HG02981 (cell line): ENCODE data around the gene SLAIN2.

ENCODE experiments used
- ATAC-seq: cut with Tn5 transposase; IDR thresholded peaks from one replicate; pipeline ENCODE4 v1.9.1; 2021; ENCODE audit warnings: mild to moderate bottlenecking, moderate library complexity; ENCODE audit not compliant: unreplicated experiment

The SLAIN2 gene

DNA sequence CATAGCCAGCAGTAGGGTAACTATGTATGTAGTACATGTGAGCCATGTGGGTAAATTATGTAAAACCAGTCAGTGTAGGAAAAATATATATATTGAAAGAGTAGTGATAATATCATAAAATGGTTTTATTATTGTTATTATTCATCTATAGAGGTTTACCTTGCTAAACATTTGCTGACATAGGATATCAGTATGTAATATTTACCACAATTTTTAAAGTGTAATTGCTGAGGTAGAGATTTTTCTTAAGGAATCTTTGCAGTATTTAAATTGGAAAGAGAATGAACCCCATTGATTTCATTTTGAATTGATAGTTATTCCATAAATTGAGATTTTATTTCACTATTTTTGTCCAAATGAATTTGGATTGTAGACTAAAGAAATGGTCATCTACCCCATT lies 27.1 kb downstream of the SLAIN2 start:
- ATAC-seq, result no peak

DNA sequence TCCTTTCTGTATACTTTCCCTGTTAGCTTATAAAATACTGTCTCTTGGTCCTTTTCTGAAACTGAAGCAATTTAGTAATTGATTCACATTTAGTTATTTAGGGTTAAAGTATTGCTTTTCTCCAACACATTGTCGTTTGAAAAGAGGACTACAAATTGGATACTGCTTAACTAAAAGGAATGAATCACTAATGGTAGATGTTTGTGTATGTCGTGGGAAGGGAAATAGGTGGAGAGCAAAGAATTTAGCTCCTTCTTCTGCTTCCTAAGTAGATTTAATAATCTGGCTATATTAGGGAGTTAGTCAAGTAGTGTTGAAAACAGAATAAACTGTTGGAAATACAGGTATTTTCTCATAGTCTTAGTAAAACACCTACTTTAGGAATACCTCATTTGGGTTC lies 27.9 kb downstream of the SLAIN2 start:
- ATAC-seq, result no peak

DNA sequence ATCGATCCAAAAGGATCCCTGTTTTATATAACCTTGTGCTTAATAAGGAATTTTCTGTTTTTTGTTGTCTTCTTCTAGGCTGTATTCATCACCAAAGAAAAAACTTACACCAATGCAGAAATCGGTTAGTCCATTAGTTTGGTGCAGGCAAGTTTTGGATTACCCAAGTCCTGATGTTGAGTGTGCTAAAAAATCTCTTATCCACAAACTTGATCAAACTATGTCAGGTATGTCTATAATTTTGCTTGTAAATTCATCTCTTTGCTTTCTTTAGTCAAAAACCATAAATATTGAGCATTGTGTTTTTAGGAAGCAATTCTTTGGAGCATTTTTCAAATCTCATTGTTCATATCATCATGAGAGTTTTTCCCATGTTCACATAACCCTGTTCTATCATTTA lies 28.4 kb downstream of the SLAIN2 start:
- ATAC-seq, result no peak

DNA sequence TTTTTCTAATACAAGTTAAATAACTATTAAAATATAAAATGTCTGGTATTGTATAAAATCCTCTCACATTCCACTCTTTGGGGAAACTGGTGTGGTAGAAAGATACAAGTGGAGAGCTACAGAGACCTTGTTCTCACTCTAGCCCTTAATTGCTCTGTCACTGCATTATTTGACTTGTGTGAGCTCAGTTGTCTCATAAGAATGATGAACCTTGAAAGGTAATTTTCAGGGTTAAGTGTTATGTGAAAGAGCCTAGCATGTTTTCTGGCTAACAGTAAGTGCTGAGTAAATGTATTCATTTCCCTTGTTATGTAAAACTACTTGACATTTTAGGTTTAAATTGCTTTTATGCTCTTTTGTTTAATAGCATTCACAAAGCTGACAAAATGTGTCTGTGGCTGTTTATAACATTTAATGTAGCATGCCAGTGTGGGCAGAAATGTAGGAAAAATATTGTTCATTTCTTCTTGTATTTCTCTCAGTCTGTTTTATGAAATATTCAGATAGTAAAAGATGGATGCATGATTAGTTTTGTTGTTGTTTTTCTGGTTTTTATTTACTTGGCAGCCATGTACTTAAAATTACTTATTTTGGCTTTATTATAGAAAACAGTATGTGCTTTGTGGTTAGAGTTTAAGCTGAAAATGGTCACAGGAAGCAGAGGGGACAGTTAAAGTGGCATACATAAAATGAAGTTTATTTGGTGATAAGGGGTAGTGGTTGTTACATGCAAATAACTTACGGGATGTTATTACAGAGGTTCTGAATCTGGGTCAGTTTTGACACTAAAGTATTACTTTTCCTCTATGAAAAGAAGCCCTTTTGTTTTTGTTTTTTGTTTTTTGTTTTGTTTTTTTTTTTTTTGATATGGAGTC lies 29.2 kb downstream of the SLAIN2 start:
- ATAC-seq, result no peak

DNA sequence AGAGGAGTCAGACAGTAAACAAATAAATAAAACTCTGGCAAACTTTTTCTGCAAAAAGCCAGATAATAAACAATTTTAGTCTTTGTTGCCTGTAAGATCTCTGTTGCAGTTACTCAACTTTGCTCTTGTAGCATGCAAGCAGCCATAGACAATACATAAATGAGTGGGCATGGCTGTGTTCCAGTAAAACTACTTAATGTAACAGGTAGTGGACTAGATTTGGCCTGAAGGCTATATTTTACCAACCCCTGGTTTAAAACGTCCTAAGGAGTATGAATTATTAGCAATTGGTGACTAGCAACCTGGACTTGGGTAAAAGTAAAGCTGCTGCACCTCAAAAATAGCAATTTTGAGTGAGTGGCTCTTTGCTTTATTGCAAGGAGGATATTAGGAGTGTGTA lies 30.9 kb downstream of the SLAIN2 start:
- no peak for ATAC-seq

DNA sequence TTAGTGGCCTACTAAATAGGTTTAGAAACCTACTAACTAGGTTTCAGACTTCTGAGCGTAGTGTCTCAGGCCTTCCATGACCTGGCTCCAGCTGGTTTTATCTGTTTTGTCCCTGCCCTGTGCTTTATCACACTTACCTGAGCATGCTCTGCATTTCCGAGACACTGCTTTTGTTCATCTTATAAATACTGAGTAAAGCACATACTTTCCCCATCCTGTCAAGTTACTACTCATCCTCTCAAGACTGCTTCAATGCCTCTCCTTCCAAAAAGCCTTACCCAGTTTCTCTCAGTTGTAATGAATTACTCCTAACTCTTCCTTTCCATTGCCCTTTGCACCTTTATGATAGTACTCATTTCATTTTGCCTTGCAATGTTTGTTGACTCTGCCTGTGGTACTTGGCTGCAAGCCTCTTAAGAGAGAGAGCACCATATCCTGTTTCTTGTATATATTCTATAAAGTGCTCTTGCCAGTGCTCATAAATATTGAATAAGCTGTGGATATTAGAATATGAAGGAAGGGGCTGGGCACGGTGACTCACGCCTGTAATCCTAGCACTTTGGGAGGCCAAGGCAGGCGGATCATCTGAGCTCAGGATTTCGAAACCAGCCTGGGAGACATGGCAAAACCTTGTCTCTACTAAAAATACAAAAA lies 34.4 kb downstream of the SLAIN2 start:
- no peak for ATAC-seq

DNA sequence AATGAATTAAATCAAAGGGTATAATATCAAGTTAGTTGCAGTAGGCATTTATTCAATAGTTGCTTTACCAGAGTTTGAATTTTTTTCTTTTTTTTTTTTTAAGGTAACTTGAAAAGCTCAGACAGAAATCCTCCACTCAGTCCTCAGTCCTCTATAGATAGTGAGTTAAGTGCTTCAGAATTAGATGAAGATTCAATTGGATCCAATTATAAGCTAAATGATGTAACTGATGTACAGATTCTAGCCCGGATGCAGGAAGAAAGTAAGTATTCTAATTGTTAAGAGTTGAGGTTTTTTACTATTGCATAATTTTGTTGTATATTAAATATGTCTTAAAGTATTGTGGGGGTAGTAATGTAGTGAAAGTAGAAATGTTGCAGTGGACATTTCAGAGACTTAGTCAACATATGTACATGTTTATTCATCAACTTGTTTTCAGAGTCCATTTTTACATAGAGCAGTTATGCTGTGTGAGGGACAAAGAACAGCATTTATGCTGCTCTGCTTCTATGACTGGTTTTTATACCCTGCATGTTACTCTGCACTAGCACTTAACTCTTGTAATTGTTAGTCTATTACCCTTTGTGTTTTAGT lies 38.4 kb downstream of the SLAIN2 start:
- ATAC-seq, result no peak

DNA sequence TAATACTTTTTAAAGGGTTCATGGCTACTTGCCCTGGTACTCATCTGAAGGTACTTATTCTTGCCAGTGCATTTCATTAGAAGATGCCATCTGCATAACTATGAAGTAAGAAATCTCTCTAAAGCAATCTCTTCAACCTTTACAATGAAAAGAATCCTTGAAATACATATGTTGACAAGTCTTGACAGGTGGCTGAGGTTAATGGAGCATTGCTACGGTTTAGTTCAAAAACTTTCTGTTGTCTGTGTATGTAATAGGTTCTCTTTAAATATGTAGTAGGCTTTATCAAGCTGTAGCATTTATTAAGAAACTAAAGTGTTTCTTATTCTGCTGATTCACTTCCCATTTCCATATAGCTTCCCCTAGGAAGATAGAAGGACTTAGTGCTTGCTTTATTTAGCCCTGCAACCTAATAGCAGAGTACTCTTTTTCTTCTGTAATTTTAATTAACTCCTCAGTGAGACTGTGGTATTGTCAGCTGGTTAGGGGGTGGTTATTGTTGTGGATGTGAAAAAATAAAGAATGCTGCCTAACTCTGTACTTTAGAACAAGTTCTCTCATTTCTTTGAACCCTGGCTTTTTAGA lies 39.3 kb downstream of the SLAIN2 start:
- ATAC-seq, result no peak

DNA sequence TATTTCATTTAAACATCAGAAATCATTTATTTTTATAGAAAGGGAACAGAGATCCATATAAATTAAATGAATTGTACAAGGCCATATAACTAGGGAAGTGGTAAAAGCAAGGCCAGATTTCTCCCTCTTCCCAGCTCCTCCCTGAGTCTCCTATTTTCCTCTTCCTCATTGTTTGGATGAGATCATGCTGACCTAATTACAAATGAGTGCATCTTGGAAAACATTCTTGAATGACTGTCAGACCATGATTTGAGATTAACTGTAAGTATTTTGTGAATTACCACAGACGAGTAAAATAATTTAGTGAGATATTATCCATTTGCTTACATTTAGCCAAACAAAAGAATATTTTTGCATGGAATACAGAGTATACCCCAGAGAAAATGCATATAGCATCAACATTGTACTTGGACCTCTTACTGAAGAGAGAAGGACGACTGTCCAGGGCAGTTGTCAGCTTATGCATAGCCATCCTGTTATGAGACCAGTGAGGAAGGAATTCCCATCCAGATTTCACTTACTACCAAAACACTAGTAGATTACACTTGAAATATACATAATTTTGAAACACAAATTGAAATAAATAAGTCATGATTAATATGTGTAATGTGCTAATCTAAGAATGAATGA lies 47.3 kb downstream of the SLAIN2 start:
- ATAC-seq, result no peak

DNA sequence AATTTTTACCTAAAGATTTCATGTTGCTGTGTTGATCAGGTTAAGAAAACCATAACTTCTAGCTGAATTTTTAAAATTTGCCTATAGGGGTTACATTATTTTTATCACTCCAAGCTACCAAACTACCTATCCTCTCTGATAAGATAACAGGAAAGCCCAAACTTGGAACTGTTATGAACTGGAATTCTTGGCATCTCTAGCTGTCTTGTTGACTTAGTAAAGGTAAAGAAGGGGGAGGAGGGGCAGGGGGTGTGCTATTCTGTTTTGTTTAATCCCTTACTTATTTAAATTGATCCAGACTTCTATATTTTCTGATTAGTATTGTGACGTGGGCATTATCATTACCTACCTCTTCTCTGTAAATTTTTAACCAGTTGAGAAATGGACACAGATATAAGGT lies 54.7 kb downstream of the SLAIN2 start:
- ATAC-seq, result no peak

DNA sequence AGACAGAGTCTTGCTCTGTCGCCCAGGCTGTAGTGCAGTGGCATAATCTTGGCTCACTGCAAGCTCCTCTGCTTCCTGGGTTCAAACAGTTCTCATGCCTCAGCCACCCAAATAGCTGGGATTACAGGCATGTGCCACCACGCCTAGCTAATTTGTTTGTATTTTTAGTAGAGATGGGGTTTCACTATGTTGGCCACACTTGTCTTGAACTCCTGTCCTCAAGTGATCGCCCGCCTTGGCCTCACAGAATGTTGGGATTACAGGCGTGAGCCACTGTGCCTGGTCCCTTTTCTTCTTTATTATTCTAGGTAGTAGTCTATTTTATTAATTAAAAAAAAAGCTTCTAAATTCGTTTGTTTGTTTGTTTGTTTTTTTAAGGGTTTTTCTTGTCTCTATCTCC lies 59.1 kb downstream of the SLAIN2 start:
- no peak for ATAC-seq

DNA sequence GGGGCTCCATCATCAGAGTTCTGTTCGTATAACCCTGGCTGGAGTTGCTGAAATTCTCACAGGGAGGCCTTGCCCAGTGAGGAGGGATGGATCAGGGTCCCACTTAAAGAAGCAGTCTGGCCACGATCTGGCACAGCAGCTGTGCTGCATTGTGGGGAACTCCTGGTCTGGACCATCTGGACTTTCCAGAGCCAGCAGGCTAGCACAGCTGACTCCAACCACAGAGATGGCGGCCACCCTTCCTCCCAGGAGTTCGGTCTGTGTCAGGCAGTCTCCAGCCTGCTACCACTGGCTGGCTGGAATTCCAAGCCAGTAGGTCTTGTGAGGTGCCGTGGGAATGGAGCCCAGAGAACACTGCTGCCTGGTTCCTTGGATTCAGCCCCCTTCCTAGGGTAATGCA lies 62.0 kb downstream of the SLAIN2 start:
- ATAC-seq, result no peak

DNA sequence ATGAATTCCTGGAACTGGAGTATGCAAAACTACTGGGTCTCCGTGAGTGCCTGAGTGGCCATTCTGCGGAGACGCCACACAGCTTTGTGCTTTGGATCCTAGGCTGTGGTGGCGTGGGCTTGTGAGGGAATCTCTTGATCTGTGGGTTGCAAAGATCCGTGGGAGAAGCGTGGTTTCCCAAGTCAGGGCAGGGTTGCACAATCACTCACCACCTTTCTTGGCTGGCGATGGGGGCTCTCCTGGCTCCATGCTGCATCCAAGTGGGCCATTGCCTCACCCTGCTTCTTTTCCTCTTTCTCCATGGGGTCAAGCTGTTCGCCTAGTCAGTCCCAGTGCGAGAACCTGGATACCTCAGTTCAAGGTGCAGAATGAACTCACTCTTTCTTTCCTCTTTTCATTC lies 62.5 kb downstream of the SLAIN2 start:
- ATAC-seq, result no peak

DNA sequence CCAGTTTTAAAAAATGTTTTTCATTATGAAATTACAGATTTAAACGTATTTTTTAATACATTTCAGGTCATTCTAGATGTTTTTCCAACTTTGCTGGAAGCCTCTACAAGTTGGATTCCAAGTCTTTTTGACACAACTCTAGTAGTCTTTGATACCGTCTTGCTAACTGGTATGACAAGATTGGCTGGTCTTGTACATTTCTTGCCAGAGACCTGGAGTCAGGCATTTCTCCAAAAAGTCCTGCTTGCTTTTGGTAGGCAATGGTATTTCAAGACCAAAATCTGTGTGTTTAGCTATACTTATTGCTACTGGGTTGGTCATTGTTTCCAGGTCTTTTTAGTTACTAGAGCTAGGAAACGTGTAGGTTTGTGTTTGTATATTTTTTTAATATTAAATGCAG lies 64.6 kb downstream of the SLAIN2 start:
- ATAC-seq, result no peak

DNA sequence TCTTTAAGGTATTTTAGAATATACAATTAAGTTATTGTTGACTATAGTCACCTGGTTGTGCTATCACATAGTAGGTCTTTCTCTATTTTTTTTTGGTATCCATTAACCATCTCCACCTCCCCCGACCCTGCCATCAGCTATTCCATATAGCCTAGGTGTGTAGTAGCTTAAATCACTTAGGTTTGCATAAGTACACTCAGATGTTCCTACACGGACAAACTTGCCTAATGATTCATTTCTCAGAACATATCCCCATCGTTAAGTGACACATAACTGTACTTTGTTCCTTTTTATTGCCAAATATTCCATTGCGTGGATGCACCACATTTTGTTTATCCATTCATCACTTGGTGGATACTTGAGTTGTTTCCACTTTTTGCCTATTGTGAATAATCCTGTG lies 67.9 kb downstream of the SLAIN2 start:
- ATAC-seq, result no peak

DNA sequence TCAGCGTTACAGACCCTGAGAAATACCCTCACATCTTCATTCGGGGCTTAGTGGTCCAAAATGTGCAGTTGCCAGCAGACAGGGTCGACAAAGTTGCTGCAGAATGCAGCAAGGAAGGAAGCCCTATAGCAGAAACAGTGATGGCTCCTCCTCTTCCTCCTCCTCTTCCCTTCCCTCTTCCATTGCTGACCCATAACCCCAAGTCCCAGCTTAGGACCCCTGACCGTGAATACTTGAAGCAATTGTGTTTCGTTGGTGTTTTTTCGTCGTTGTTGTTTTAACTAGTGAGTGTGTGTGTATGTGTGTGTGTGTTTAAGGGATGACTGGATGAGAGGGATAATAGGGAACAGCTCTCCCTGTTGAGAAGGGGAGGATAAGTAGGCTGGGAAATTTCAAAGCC lies 69.5 kb downstream of the SLAIN2 start:
- no peak for ATAC-seq

DNA sequence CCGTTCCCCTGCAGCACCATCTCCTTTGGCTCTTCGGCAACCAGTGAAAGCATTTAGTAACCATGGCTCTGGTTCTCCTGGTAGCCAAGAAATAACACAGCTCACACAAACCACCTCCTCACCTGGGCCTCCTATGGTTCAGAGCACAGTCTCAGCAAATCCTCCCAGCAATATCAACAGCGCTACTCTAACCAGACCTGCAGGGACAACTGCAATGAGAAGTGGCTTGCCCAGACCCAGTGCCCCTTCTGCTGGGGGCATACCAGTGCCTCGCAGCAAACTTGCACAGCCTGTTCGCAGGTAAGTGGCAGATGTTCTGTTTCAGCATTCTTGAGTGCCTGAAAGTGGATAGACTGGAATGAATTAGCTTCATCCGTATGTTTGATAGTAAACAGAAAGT lies 78.8 kb downstream of the SLAIN2 start:
- ATAC-seq, result no peak

DNA sequence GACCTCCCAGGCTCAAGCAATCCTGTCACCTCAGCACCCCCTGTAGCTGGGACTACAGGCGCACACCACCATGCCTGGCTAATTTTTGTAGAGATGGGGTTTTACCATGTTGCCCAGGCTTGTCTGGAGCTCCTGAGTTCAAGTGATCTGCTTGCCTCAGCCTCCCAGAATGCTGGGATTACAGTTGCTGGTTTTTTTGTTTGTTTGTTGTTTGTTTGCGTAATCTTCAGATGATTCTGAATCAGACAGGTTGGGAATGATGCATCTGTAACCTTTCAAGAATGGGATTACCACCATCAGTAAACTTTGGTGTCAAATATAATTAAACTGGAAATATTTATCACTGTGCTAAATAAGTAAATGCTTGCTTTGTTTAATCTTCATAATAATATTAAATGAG lies 79.8 kb downstream of the SLAIN2 start:
- ATAC-seq, result no peak

DNA sequence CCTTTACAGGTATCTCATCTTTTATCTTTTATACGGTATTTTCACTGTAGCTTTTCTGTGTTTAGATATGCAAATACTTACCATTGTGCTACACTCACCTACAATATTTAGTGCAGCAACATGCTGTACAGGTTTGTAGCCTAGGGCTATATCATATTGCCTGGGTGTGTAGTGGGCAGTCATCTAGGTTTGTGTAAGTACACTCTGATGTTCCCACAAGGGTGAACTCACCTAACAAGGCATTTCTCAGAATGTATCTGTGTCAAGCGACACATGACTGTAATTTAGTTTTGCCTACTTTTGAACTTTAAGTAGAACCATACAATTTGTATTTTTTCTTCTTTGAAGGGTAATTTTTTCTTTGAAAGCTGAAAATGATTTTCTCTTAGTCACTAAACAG lies 87.6 kb downstream of the SLAIN2 start:
- ATAC-seq, result no peak

DNA sequence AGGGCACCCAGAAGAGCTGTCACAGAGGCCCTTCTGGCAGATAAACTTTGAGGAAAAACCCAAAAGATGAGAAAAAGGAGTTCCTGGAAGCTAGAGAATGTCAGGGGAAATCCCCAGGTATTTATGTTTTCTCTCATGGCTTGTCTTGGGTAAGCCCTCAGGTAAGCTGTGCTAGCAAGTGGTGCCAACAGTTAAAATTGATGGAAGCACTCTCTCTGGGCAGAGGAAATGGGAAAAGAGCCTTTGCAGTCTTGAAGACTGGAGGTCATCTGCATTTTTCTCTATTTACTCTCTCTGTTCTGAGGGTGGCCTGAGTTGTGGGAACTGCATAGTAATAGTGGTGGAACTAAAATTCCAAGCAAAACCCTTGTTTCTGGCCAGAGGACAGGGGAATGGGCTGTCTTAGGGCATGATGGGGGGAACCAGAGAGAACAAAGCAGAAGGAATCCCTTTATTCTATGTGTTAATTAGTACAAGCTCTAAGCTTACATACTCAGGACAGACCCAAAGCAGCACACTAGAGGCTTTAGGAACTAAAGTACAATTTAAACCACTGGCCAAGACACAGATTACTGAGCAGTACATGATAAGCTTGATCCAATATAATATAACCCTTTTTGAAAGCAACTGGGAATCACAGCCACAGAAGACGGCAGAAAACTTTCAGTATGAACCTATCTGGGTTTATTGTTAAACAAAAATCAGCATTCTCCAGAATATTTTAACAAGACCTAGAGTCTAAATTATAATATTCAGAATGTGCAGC lies 88.6 kb downstream of the SLAIN2 start:
- ATAC-seq, result no peak

DNA sequence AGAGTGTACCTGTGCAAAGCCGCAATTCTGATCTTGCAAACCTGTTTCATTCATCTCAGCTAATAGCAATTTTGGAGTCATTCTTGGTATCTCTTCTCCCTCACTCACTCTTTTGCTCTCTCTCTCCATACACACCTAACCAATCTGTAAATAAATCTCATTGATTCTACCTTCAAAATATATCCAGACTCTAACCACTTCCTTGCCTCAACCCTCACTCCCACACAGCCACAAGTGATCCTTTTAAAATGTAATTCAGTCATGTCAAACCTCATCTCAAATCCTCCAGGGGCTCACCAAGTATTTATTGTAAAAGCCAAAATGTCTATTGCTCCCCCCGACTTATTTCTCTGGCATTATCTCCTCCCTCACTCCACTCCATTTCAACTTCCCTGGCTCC lies 90.1 kb downstream of the SLAIN2 start:
- ATAC-seq, result no peak
